Pancreas (tissue), 10 donors: ENCODE measurements around the gene MEIOC. TPM values are rescaled to one million over a fixed set of nuclear protein-coding genes. Genes with fewer than 3 reads are reported as not detected.

Source experiments
- ATAC-seq, 4 donors: fragments of 200-7000 bp; cut with Tn5 transposase; one replicate each; pipeline versions ENCODE4 v1.8.0 to v1.9.1; 2020; ENCODE audit warnings: mild to moderate bottlenecking in 4 of 4, moderate library complexity in 4 of 4
- DNase-seq, 6 donors: peaks; one replicate each; pipeline ENCODE4 v3.0.0-alpha.2; 2020
- FAIRE-seq: peaks from 2 replicates; lab custom pipeline; 2012; peaks lifted over from hg19 to GRCh38; lab: Jason Lieb, UNC
- H3K27ac ChIP-seq, 4 donors: fragments of 200-600 bp; sonication (generic); 1 replicate in 3 of 4; 2 replicates in 1 of 4; pipeline versions ENCODE4 v1.5.0 to v1.8.0; 2020
- H3K27me3 ChIP-seq, 4 donors: fragments of 200-600 bp; one replicate each; pipeline ENCODE4 v1.8.0; 2021
- H3K36me3 ChIP-seq, 3 donors: fragments of 200-600 bp; sonication (generic) in 1 of 3; one replicate each; pipeline versions ENCODE4 v1.5.0 to v1.8.0; 2020 to 2021
- H3K4me1 ChIP-seq, 3 donors: fragments of 200-600 bp; one replicate each; pipeline ENCODE4 v1.8.0; 2021
- H3K4me3 ChIP-seq, 4 donors: fragments of 200-600 bp; sonication (generic) in 2 of 4; one replicate each; pipeline versions ENCODE4 v1.5.0 to v1.8.0; 2020 to 2021
- H3K9me3 ChIP-seq, 4 donors: fragments of 200-600 bp; one replicate each; pipeline ENCODE4 v1.8.0; 2021
- CTCF ChIP-seq, 4 donors: fragments of 200-600 bp; sonication (generic) in 3 of 4; IDR thresholded peaks; one replicate each; pipeline versions ENCODE4 v1.5.0 to v1.8.0; 2021; ENCODE audit warnings: antibody characterized with exemption in 4 of 4
- WGBS, 2 donors: extraction: QIAGEN DNeasy Blood & Tissue Kit; methylation state at CpG; one replicate each; pipeline ENCODE4 v1.1.7; 2013; 5-methylcytosine and 5-hydroxymethylcytosine counted together
- intact Hi-C, 3 donors: fragments of 100-400 bp; cut with DNase I; formaldehyde crosslinking; loops; one replicate each; pipeline versions ENCODE4 v1.11.1 to v1.14.2; 2022
- polyA plus RNA-seq, 2 donors: library from polyadenylated mRNA; stranded (reverse); fragments of 200-250 nt; gene quantifications; one replicate each; pipeline ENCODE4 v1.2.3, GENCODE V29; 2013
- total RNA-seq, 6 donors: library from RNA; stranded (reverse); fragmentation: NEBNext Ultra II Directional in 4 of 6; extraction: Animal tissue kit (Norgen Biotek cat#: 25700) in 4 of 6; gene quantifications; one replicate each; pipeline versions ENCODE4 v1.2.1 to v1.2.4, GENCODE V29; 2021 to 2023
- donor health status: healthy with polysubstance abuse.
- donor health status: DM: no; HTN: no; CAD: no; lungs with moderate emphysema.
- donor health status: DM: no; HTN: no; CAD: no.
- donor health status: control.
- donor health status: control.
- donor health status: Bipolar disorder and iron deficiency.
- donor health status: DM: yes; HTN: yes; CAD: no.
- donor health status: DM: no; HTN: no; CAD: no.
- donor health status: DM: no; HTN: no; CAD: no.
- donor health status: DM: yes; HTN: yes; CAD: no.

The MEIOC gene
- total RNA-seq (not detected), polyA plus RNA-seq (not detected)

- Histone ChIP-seq H3K9me3 (no peaks in the 10 kb centered on the region), H3K4me1 (no peaks in the 10 kb centered on the region), H3K36me3 (no peaks in the 10 kb centered on the region), H3K27me3 (peaks cover 0 to 26% (median 1%) of the 10 kb centered on the region in 4 donors), H3K4me3 (peak within 1 kb of the TSS in 1 of 4 donors; percentile 32), H3K27ac (no peak within 1 kb of the TSS)
- intact Hi-C loops: no loop called here
- peak in 2 of 4 donors; percentile 30 to 58 for ATAC-seq
- no peak for TF ChIP-seq CTCF (IDR thresholded peaks at IDR 0.05)
- WGBS, 2 donors: 12% methylated on average over 30 to 57 of the region's 57 CpGs
- no peak for FAIRE-seq
- DNase-seq: peak in 1 of 6 donors; percentile 57
Measured at GRCh38 chr17:44655983-44656710, at the start of gene MEIOC. Gene MEIOC (plus strand): TSS chr17:44656468. CDS start chr17:44656614, 146 bp downstream.

GRCh38 chr17:44606658-44607057, 49.6 kb upstream of the MEIOC start:
- Histone ChIP-seq H3K4me1 (no peaks in the 10 kb centered on the region), H3K9me3 (no peaks in the 10 kb centered on the region), H3K36me3 (no peaks in the 10 kb centered on the region), H3K27ac (no peak overlapping the region), H3K27me3 (no peaks in the 10 kb centered on the region), H3K4me3 (no peak overlapping the region)
- TF ChIP-seq CTCF (IDR thresholded peaks at IDR 0.05): no peak
- ATAC-seq (no peak), DNase-seq (no peak), FAIRE-seq (no peak)
- 88 to 93% methylated on average over 11 of the region's 11 CpGs for WGBS, 2 donors
- intact Hi-C loops: no loop called here

- no peak for DNase-seq
- Histone ChIP-seq H3K36me3 (no peaks in the 10 kb centered on the region), H3K4me3 (no peak overlapping the region), H3K27ac (no peak overlapping the region), H3K9me3 (no peaks in the 10 kb centered on the region), H3K27me3 (no peaks in the 10 kb centered on the region), H3K4me1 (no peaks in the 10 kb centered on the region)
- no peak for FAIRE-seq
- ATAC-seq: peak in 2 of 4 donors; percentile 12 to 78
- intact Hi-C loops: no loop called here
- TF ChIP-seq CTCF (IDR thresholded peaks at IDR 0.05): no peak
- WGBS, 2 donors: 51 to 53% methylated on average over 10 of the region's 10 CpGs
Measured at GRCh38 chr17:44607836-44608690, 48.2 kb upstream of the MEIOC start.

- intact Hi-C loops: no loop called here
- FAIRE-seq (no peak), ATAC-seq (peak in 1 of 4 donors; percentile 18), DNase-seq (no peak)
- Histone ChIP-seq H3K9me3 (no peaks in the 10 kb centered on the region), H3K4me3 (no peak overlapping the region), H3K27ac (no peak overlapping the region), H3K36me3 (no peaks in the 10 kb centered on the region), H3K27me3 (no peaks in the 10 kb centered on the region), H3K4me1 (no peaks in the 10 kb centered on the region)
- TF ChIP-seq CTCF (IDR thresholded peaks at IDR 0.05): no peak
- 90 to 94% methylated on average over 6 of the region's 6 CpGs for WGBS, 2 donors
Measured at GRCh38 chr17:44608727-44609435, 47.4 kb upstream of the MEIOC start.
